RWPE2 (cell line): ENCODE data around the gene TNFRSF18.
A peak's percentile ranks its signal among the peaks of the same experiment; 100 is the strongest.

Source experiments
- ATAC-seq: fragments of 200-7000 bp; cut with Tn5 transposase; 3 replicates; pipeline ENCODE4 v1.9.1; 2021; ENCODE audit warnings: low read depth
- DNase-seq: peaks from one replicate; pipeline ENCODE4 v3.0.0-alpha.2; 2020; ENCODE audit warnings: low spot score
- H3K27ac ChIP-seq: fragments of 450-650 bp; 2 replicates; pipeline ENCODE4 v1.5.1; 2017; ENCODE audit warnings: mild to moderate bottlenecking; ENCODE audit not compliant: poor library complexity, severe bottlenecking
- H3K27me3 ChIP-seq: fragments of 250-450 bp; sonication (Bioruptor Pico); 2 replicates; pipeline ENCODE4 v1.5.1; 2021; ENCODE audit warnings: mild to moderate bottlenecking, moderate library complexity; ENCODE audit not compliant: insufficient read depth, poor library complexity, severe bottlenecking
- H3K36me3 ChIP-seq: fragments of 250-450 bp; sonication (Bioruptor Pico); 2 replicates; pipeline ENCODE4 v1.5.1; 2020; ENCODE audit warnings: low read depth, mild to moderate bottlenecking, moderate library complexity
- H3K4me1 ChIP-seq: fragments of 250-450 bp; sonication (Bioruptor Pico); 2 replicates; pipeline ENCODE4 v1.5.1; 2021; ENCODE audit warnings: mild to moderate bottlenecking, moderate library complexity; ENCODE audit not compliant: insufficient read depth, poor library complexity, severe bottlenecking
- H3K4me3 ChIP-seq: fragments of 250-450 bp; sonication (Bioruptor Pico); 2 replicates; pipeline ENCODE4 v1.5.1; 2021; ENCODE audit warnings: mild to moderate bottlenecking, moderate library complexity; ENCODE audit not compliant: severe bottlenecking
- H3K9me3 ChIP-seq: fragments of 250-450 bp; sonication (Bioruptor Pico); 2 replicates; pipeline ENCODE4 v1.5.1; 2021; ENCODE audit warnings: mild to moderate bottlenecking, moderate library complexity; ENCODE audit not compliant: severe bottlenecking
- TF ChIP-seq, protein P1 (sequence below): fragments of 450-650 bp; IDR thresholded peaks from one replicate; pipeline ENCODE4 v1.5.1; 2017; ENCODE audit warnings: mild to moderate bottlenecking, moderate library complexity; ENCODE audit not compliant: poor library complexity, severe bottlenecking

The TNFRSF18 gene

DNA sequence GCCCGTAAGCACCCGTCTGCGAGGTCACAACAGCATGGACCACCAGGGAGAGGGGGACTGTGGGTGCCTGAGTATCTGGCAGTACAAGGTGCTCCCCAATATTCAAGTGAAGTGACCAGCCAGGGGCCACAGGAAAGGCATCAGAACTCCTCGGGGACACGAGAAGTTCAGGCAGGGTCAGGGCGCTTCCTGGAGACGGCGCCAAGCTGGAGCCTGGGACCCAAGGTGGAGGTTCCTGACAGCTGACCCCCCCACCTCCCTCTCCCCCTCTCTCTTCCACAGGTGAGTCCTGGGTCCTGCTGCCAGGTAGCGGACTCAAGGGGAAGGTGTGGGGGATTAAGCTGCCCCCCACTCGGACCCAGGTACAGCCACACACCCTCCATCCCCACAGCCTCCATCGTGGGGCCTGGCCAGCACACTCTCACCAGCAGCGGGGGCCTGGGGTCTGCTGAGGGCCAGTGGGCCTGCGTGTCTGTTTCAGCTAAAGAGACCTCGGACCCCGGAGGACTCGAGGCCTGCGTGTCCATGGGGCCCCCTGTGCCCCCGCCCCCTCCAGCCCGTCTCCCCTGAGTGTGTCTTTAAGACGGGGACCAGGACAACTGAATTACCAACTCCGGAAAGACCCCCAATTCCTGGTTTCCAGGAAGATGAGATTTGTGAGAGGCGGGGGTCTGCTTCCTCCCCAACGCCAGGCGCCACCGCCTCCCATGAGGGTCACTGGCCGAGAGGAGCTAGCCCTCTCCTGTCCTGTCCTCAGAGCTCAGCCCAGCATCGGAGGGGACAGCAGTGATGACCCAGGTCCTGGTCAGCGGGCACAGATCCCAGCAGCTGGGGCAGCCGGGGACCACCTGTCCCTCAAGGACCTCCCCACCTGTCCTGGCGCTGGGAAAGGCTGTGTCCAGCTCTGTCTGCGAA is 6.2 kb downstream of the TNFRSF18 start:
- no peaks in the 10 kb centered on the region for H3K27me3 ChIP-seq
- no peak overlapping the region for H3K27ac ChIP-seq
- H3K4me3 ChIP-seq, result no peak overlapping the region
- no peaks in the 10 kb centered on the region for H3K36me3 ChIP-seq
- H3K4me1 ChIP-seq, result no peaks in the 10 kb centered on the region
- ATAC-seq, result no peak
- TF ChIP-seq, protein P1, sequence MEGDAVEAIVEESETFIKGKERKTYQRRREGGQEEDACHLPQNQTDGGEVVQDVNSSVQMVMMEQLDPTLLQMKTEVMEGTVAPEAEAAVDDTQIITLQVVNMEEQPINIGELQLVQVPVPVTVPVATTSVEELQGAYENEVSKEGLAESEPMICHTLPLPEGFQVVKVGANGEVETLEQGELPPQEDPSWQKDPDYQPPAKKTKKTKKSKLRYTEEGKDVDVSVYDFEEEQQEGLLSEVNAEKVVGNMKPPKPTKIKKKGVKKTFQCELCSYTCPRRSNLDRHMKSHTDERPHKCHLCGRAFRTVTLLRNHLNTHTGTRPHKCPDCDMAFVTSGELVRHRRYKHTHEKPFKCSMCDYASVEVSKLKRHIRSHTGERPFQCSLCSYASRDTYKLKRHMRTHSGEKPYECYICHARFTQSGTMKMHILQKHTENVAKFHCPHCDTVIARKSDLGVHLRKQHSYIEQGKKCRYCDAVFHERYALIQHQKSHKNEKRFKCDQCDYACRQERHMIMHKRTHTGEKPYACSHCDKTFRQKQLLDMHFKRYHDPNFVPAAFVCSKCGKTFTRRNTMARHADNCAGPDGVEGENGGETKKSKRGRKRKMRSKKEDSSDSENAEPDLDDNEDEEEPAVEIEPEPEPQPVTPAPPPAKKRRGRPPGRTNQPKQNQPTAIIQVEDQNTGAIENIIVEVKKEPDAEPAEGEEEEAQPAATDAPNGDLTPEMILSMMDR, result no peak
- DNase-seq, result peak; percentile 60
- H3K9me3 ChIP-seq, result no peaks in the 10 kb centered on the region

- Histone ChIP-seq H3K4me1 (no peaks in the 10 kb centered on the region), H3K36me3 (no peaks in the 10 kb centered on the region), H3K9me3 (no peaks in the 10 kb centered on the region), H3K4me3 (no peak overlapping the region), H3K27me3 (no peaks in the 10 kb centered on the region), H3K27ac (no peak overlapping the region)
- ATAC-seq (no peak), DNase-seq (peak; percentile 56)
- TF ChIP-seq, protein P1, result no peak
Observed at GRCh38 chr1:1199141-1199960, 7.0 kb downstream of the TNFRSF18 start.

GRCh38 chr1:1198423-1199140 is 7.8 kb downstream of the TNFRSF18 start:
- Histone ChIP-seq H3K27ac (no peak overlapping the region), H3K9me3 (no peaks in the 10 kb centered on the region), H3K4me1 (no peaks in the 10 kb centered on the region), H3K27me3 (no peaks in the 10 kb centered on the region), H3K36me3 (no peaks in the 10 kb centered on the region), H3K4me3 (no peak overlapping the region)
- ATAC-seq (no peak), DNase-seq (no peak)
- TF ChIP-seq, protein P1, result no peak

GRCh38 chr1:1197551-1198422 is 8.6 kb downstream of the TNFRSF18 start:
- ATAC-seq (no peak), DNase-seq (peak; percentile 59)
- H3K4me1 ChIP-seq, result no peaks in the 10 kb centered on the region
- H3K9me3 ChIP-seq, result no peaks in the 10 kb centered on the region
- H3K27me3 ChIP-seq, result no peaks in the 10 kb centered on the region
- no peak overlapping the region for H3K4me3 ChIP-seq
- no peak overlapping the region for H3K27ac ChIP-seq
- TF ChIP-seq, protein P1, result no peak
- H3K36me3 ChIP-seq, result no peaks in the 10 kb centered on the region
